HL-60 (cell line): ENCODE data around the gene PMIS2.

Source experiments
- DNase-seq, 2 experiments: peaks; one replicate each; pipeline ENCODE4 v3.0.0-alpha.2; 2010 to 2020; ENCODE audit warnings: low read depth in 1 of 2, low spot score in 1 of 2
- H3K27ac ChIP-seq: fragments of 250-450 bp; sonication (Bioruptor Pico); replicated peaks from 2 replicates; pipeline ENCODE4 v1.5.1; 2020; ENCODE audit warnings: mild to moderate bottlenecking, moderate library complexity
- H3K27me3 ChIP-seq: fragments of 250-450 bp; sonication (Bioruptor Pico); 2 replicates; pipeline ENCODE4 v1.5.1; 2021; ENCODE audit warnings: mild to moderate bottlenecking, moderate library complexity; ENCODE audit not compliant: insufficient read depth, poor library complexity, severe bottlenecking
- H3K4me3 ChIP-seq: replicated peaks from 2 replicates; pipeline ENCODE4 v1.5.1; 2011; ENCODE audit warnings: mild to moderate bottlenecking, control low read depth, low read length; ENCODE audit not compliant: insufficient read depth
- CTCF ChIP-seq: IDR thresholded peaks from one replicate; pipeline ENCODE4 v1.5.1; 2011; ENCODE audit warnings: low read length, control low read depth, inconsistent platforms; ENCODE audit not compliant: insufficient read depth
- GABPA ChIP-seq: IDR thresholded peaks from 2 replicates; pipeline ENCODE4 v1.6.1; 2012; ENCODE audit warnings: low read depth
- POLR2AphosphoS5 ChIP-seq: IDR thresholded peaks from 2 replicates; pipeline ENCODE4 v1.6.1; 2012; ENCODE audit warnings: low read depth
- REST ChIP-seq: IDR thresholded peaks from 2 replicates; pipeline ENCODE4 v1.6.1; 2012; ENCODE audit warnings: low read depth; ENCODE audit not compliant: insufficient replicate concordance
- SPI1 ChIP-seq: IDR thresholded peaks from 2 replicates; pipeline ENCODE4 v1.6.1; 2012; ENCODE audit warnings: low read depth, mild to moderate bottlenecking, borderline replicate concordance

Gene PMIS2

GRCh38 chr19:35577918-35578317, 8.1 kb upstream of the PMIS2 start:
- TF ChIP-seq GABPA (no peak), SPI1 (no peak), CTCF (no peak), POLR2AphosphoS5 (no peak), REST (no peak)
- Histone ChIP-seq H3K27me3 (no peaks in the 10 kb centered on the region), H3K4me3 (no peak overlapping the region), H3K27ac (no peak overlapping the region)
- no peak for DNase-seq

GRCh38 chr19:35578707-35579106, 7.3 kb upstream of the PMIS2 start:
- Histone ChIP-seq H3K27ac (no peak overlapping the region), H3K4me3 (no peak overlapping the region), H3K27me3 (no peaks in the 10 kb centered on the region)
- TF ChIP-seq SPI1 = no peak
- TF ChIP-seq GABPA = no peak
- TF ChIP-seq POLR2AphosphoS5 = no peak
- TF ChIP-seq CTCF = no peak
- no peak for TF ChIP-seq REST
- DNase-seq = no peak

GRCh38 chr19:35582760-35583159, 3.2 kb upstream of the PMIS2 start:
- TF ChIP-seq REST (no peak), POLR2AphosphoS5 (no peak), CTCF (no peak), GABPA (no peak), SPI1 (no peak)
- Histone ChIP-seq H3K27me3 (no peaks in the 10 kb centered on the region), H3K27ac (no peak overlapping the region), H3K4me3 (no peak overlapping the region)
- DNase-seq = no peak
